ENCODE measurements around the gene MYT1.

The MYT1 gene

GRCh38 chr20:64140061-64140931, 24.0 kb upstream of the MYT1 start:
- no peak for DNase-seq

GRCh38 chr20:64140956-64141355, 23.3 kb upstream of the MYT1 start:
- DNase-seq = no peak

GRCh38 chr20:64142590-64142989, 21.7 kb upstream of the MYT1 start:
- DNase-seq = peak; percentile 94

GRCh38 chr20:64143018-64143801, 21.0 kb upstream of the MYT1 start:
- no peak for DNase-seq

GRCh38 chr20:64144144-64144912, 19.9 kb upstream of the MYT1 start:
- no peak for DNase-seq

GRCh38 chr20:64145458-64146300, 18.6 kb upstream of the MYT1 start:
- no peak for DNase-seq

- DNase-seq = no peak
Measured at GRCh38 chr20:64146301-64146935, 17.8 kb upstream of the MYT1 start.

- no peak for DNase-seq
Measured at GRCh38 chr20:64146936-64147477, 17.2 kb upstream of the MYT1 start.

GRCh38 chr20:64148581-64148980, 15.7 kb upstream of the MYT1 start:
- DNase-seq = no peak

- no peak for DNase-seq
Measured at GRCh38 chr20:64149141-64149540, 15.1 kb upstream of the MYT1 start.

- no peak for DNase-seq
Measured at GRCh38 chr20:64149809-64150560, 14.3 kb upstream of the MYT1 start.

- DNase-seq = no peak
Measured at GRCh38 chr20:64150756-64151632, 13.3 kb upstream of the MYT1 start.

GRCh38 chr20:64151633-64152530, 12.4 kb upstream of the MYT1 start:
- DNase-seq = no peak

GRCh38 chr20:64152906-64153305, 11.3 kb upstream of the MYT1 start:
- DNase-seq = peak; percentile 93

- no peak for DNase-seq
Measured at GRCh38 chr20:64153410-64153809, 10.8 kb upstream of the MYT1 start.

GRCh38 chr20:64153861-64154589, 10.2 kb upstream of the MYT1 start:
- no peak for DNase-seq

GRCh38 chr20:64154590-64155257, 9.5 kb upstream of the MYT1 start:
- DNase-seq = no peak

Data from NCI-H345 (cell line).